ENCODE data around the gene ADAM19.

ADAM19 gene

DNA sequence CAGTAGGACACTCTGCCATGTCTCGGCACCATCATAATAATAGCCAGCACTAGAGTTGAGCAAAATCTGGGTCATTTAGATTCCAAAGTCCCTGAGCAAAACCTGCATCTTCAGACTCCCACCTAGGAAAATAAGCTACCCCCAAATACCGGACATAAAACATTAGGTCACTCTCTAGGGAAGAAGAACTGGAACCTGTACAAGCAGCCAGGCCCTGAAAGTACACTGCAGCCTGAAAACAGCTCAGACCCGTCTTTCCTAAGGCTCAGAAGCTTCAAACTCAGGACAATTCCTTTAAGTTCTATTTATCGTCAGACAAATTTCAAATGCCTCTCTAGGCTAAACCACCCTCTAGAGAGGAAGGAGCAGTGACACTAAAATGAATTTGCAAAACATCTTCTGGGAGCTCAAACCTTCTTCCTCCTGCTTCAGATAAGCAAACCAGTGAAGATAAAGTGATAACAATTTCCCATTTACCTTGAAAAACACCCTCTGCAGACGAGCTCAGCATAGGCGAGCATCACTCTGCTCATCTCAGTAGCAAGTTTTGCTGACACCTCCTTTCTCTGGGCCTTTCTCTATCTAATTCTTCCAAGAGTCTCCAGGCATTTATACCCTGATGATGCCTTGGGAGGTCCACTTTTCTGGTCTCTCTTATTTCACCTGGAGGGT lies 34.0 kb downstream of the ADAM19 start:
- no peak for DNase-seq

DNA sequence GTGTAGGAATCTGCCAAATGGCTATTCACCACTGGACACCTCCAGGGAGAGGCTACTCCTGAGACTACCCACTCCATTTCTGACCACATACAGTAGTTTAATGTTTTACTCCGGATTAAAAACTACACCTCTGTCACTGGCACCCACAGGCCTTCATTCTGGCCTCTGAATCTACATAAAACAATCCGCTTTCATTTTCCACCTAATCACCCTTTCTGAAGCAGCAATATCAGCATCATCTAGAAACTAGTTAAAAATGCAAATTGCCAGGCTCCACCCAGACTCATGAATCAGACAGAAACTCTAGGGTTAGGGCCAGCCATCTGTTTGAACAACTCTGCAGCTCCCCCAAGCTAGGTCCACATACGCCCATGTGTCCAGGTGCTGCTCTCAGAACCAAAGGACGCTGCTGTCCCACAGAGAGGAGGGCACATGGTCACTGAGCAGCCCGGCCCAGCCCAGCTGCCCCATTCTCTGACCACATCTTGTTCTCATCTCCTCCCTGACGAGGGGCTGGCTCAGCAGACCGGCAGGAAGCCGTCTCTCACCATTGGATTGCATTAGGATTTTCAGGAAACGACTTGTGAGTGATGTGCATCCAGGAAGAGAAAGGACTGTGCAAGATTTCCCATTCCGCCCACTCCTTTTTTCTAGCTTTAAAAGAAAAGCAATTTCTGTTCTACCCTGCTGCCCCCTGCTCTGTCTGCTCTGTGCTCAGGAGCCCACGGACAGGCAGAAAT lies 34.7 kb downstream of the ADAM19 start:
- no peak for DNase-seq

DNA sequence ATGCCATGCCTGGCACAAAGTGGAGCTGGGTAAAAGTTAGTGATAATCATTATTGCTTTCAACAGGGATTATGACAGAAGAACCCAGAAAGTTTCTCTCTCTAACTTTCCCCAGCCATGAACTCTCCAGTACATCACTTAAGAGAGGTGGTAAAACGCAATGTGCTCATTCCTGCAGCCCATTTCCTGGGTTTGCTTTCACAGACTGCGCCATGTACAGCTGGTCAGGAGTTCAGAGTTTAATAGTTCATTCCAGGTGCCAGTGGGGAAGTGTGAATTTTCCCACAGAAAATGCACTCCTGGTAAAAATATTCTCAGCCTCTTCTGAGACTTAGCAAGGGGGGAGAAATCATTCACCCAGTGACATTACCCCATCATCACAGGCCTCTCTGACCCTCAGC lies 35.5 kb downstream of the ADAM19 start:
- DNase-seq = no peak

DNA sequence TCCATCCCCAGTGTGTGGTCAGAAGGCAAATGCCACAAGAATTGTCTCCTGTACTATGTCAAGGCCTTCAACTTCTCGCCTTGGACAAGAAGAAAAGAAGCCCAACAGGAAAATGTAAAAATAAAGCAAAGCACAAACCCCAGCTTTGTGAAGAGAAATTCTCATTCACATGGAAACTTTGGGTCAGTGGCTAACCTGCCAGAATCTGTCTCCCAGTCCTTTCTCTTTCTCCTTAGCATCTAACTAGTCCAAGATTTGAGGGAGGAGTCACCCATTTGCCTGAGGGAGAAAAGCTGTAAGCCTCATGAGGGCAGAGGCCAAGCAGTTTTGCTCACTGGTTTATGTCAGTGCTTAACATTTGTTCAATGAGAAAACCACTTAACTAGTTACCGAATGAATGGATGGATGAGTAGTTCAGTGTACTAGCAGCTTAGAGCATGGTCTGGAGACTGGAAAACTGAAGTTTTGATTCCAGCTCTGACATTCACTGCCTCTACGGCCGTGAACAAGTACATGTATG lies 36.0 kb downstream of the ADAM19 start:
- DNase-seq = no peak

DNA sequence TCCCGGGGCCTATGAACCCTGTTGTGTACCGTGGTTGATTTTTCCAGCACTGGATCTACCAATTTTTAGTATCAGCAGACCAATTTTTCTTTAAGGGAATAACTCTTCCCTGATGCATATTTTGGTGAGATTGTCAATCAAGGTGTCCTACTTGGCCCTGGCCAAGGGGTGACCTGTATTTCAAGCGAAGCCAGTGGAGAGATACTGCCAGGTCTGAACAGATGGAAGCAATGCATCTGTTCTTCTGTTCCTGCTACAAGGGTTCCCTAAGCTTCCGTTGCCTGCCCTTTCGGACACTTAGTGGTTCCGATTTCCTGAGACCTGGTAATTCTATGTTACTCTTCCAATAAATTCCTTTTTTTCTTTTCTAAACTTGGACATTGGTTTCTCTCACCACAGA lies 37.3 kb downstream of the ADAM19 start:
- no peak for DNase-seq

DNA sequence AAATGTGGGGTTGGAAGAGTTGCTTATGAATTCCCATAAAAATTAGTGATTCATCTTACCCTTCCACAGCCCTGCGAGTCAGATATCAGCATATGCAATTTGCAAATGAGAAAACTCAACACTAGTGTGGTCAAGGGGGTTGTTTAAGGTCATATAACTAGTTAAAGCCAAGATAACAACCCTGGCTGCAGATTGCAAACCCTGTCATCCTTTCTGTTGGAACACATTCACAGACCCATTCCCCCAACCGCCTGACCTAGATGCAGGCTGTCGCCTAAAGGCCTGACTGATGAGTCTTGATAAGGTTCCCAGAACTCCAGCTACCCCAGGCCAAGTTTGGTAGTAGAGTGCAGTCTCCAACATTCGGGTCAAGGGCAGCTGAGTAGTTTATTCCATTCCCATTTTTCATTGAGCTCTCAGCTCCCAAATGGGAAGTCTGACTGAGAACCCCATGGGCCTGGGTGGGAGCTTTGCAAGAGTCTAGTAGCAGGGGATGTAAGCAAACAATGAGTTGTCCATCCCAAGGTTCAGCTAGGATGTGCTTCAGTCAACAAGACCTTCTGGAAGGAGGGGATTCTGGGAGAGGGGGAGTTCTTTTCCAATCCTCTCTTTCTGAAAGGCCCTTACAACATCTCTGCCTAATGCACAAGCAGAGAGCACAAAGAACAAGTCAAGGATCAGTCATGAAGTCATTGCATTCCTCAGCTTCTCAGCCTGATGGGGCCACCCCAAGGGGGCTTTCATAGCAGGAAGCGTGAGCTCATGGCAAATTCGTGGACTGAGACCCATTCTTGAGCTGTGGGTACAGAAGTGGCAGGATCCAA lies 40.3 kb downstream of the ADAM19 start:
- no peak for DNase-seq

DNA sequence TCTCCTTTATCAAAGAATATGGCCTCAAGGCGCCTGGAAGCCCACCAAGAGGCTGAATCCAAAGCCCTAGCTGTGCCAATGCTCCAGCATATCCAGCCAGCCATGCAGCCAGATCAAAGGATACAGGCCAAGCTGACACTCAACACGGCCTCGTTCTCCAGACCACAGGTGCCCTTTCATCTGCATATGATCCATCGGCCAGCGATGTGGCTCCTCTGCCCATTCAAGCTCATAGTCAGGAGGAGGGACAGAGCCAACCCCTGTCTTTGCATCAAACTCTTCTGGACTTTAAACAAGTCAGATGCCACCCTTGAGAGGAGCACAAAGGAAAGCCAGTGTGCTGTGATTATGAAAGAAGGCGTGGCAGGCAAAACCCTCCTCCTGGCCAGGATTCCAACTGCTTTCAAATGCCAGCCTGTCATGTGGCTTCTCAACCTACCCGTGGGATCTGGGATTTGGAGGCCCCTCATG lies 42.5 kb downstream of the ADAM19 start:
- no peak for DNase-seq

DNA sequence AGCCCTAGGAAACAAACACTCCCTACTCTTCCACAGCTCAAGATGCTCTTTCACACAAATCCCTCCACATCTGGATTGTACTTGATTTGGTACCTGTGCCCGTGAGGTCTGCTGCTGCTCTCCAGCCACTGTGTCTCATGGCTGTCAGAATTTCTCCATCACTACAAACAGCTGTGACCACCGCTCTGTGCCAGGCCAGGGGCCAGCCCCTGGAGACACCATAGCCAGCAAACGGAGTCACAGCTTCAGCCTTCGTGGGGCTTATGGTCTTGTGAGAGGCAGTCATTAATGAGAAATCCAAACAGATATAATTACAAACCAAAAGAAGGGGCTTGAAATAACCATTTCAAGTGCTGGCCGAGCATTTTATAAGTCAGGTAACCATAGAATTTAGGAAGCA lies 43.6 kb downstream of the ADAM19 start:
- no peak for DNase-seq

DNA sequence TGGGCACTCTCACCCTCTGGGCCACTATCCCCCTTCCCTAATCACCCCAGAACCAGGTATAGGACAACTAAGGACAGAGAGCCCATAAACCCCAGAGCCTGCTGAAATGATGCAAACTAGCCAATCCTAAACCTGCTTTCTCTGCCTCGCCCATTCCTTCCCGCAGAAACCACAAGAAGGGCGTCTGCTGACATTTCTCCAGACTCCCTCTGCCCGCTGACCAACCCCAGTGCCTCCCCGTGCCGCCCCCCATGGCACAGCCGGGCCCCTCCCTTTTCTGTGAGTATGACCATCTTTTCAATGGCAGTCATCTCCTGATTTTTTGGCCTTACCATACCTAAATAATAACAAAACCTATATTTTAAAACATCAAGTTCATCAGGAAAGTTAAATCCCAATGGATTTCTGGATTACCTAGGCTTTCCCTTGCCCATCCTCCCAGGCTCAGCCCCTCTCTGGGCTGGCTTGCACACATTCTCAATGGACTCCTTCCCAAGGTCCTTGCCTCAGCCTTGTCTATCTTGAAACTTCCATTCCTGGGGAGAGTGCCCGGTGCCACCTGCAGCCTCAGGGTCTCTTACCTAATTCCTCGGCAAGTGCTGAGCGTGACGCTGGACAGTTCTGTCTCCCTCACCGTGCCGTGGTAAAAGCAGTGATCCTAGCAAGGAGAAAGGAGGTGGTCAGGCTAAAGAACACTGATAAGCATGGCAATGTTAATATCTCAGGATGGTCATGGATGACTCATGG lies 45.2 kb downstream of the ADAM19 start:
- no peak for DNase-seq

DNA sequence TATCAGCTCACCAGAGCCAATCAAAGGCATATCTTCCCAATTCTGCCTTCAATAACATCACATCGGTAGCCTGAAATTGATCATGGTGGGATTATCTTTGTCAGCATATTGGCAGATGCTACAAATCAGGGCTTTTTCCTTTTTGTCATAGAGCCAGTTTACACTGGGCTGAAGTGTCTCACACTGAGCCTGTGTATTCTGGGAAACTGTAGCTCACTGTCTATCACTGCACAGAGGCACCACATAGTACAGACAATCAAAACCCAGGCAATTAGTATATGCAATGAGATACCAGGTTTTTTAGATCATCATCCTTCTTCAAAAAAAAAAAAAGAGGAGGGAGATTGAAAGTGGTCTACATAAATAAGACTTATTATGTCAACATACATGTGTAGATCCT lies 46.6 kb downstream of the ADAM19 start:
- DNase-seq = no peak

DNA sequence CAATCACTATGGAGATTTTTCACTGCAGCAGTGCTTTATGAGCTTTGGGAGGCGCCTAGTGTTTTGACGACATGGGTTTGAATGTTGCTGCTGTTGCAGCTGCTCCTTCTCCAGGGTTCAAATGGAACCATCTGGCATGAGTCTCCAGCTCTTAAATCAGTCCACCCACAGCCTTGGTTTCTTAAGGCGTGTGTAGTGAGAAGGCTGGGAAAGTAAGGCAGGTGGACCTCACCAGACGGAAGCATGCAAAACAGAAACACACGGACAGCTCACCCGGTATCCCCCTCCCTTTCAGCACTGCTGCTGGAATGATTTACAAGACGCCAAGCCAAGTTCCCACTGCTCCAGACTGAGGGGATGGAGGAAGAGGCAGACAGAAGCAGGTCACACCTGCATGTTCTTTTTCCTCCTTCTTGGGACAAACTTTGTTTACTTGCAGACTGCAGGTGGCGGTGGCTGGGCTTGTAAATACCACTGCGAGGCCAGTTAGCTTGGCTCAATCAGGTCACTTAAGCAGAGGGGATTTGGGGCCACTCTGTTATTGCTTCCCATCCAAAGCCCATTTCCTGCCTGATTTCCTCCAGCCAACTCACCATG lies 47.4 kb downstream of the ADAM19 start:
- DNase-seq = no peak

DNA sequence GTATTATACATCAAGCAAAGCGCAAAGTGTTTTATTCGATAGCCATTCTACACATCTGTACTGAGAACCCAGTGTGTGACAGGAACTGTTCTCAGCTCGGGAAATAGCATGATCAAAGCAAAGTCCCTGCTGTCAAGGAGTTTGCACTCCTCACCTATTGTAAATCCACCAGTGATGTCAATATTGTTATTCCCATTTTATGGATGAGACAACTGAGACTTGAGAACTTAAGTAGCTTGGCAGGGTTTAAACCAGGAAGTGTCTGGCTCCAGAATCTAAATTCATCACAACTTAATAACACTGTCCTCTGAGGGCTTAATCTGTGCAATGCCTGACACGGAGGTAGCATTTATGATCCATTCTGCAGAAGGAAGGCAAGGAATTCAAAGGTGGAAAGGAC lies 50.7 kb downstream of the ADAM19 start:
- DNase-seq = no peak

DNA sequence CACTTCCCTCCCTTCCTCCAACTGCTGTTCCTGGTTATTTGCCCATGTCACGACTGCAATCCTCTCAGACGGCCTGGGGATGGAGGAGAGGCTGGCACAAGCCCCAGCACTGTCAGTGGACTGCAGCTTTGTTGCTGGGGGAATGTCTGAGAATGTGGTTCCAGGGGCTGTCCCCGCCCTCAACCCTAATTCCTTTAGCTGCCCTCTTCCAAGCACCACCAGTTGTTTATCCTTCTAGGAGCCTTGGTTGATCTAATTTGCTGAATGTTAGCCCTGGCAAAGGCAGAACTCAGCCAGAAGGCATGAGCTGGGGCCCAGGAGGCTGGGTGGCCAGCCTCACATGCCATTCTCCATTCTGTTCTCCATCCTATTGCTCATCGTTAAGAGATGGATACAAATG lies 51.6 kb downstream of the ADAM19 start:
- no peak for DNase-seq

DNA sequence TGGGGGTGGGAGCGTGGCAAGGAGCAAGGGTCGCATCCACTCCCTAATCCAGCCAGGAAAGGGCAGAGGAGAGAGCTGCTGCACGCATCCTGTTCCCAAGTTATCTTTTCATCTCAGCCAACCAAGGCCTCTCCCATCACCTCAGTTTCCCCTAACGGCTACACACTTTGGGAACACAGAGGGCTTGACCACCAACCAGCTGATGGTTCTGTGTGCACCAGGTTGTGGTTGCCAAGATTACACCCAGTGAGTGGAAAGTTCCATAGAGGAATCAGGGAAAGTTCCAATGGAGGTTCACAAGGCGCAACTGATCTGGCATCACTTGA lies 53.9 kb downstream of the ADAM19 start:
- no peak for DNase-seq

DNA sequence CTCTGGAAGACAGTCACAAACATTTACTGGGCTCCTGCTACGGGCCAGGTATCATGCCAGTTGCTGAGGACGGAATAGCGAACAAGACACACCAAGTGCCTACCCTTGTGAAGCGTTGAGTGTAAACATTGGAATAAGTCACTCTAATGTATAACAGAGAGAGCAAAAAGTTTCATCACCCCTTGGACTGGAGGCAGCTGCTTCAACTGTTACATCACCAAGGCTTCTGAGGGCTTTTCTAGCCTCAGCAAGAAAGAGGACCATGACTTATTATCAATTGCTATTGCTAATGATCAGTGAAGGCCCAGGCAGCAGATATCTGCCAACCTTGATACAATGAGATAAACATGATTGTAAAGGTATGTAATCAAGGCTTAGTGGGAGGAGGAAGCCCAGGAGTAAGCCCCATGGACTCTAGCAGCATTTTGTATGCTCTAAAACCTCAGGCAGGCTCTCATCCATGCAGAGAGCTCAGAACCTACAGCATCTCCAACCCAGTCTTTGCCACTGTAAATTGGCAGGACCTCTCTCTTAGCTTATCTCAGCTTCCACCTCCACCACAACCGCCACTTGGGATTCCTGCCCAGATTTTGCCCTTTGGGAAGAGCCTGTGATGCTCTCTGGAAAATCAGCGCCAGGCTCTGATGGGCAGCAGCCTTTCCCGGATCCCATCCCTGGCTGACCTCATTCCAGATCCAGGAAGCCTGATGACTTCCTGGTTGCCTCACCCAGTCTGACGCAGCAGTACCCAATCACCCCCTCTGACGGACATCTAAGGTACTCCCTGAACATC lies 54.5 kb downstream of the ADAM19 start:
- DNase-seq = no peak

DNA sequence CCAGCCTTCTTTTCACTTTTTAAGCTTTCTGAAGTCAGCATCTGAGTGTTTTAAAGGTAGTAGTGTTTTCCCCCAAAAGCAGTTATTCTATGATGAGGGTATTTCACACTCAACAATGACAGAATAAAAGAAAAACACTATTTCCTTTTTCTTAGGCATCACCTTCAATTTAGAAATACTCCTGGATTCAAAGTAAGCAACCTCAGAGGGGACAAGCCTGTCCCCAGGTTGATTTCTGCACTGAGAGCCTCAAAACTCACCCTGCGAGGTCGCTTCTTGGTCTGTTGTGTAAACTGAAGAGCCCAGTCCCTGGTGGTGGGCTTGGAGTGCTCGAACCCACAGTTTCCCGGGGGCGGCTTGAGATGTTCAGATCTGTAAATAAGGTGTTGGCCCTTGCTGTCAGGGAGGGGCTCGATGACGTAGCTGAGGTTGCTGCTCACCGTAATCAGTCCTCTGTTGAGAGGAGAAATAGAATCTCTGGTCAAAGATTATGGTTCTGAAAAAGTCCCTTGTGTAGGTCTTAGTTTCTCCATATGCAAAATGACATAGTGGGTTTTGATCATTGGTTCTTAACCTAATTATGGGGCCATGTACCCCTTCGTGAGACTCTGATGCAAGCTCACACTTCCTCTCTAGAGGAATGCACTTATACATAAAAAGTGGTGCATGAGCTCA lies 55.9 kb downstream of the ADAM19 start:
- DNase-seq = no peak

DNA sequence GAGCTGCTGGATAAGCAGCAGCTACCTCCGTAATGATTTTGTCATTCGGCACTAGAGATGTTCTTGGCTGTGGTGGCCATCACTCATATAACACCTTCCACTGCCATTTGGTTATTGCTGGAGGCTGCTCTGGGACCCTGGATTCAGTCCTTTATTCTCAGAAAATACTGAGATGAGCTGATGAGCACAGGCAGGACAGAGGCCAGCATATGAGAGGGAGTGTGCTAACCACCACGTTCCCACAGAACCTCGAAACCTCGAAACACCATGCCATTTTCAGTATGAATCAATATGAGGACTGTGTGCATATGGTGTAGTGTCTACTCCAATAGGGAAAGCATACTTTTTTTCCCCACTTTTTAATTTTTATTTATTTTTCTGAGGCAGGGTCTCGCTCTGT lies 56.6 kb downstream of the ADAM19 start:
- DNase-seq = no peak

DNA sequence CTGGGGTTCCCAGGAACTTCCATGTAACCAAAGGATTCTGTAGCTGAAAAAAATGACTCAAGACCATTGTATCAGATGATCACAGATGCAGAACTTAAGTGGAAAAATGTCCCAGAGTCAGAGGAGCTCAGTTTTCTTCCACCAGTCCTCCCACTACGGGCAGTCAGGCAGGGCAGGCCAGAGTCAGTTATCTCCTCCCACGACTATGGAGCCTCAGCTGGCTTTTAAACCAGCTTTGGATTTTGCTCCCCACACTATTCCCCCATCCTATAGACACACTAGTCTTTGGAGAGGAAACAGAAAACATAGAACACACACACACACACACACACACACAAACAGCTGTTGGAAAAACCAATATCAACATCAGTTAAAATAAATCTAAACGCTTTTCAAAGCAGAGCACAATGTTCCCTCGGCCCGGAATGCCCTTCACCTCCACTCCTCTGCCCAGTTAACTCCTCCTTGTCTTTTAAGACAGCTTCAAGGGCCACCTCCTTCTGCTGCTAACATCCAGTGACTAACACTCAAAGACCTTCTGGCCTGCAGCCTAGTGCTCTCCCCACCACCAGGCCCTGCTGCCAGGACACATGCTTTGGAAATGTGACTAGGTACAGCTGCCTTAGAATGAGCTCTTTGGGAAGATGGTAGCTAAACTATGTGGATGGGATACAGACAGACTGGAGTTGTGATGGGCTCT lies 58.8 kb downstream of the ADAM19 start:
- DNase-seq = no peak

DNA sequence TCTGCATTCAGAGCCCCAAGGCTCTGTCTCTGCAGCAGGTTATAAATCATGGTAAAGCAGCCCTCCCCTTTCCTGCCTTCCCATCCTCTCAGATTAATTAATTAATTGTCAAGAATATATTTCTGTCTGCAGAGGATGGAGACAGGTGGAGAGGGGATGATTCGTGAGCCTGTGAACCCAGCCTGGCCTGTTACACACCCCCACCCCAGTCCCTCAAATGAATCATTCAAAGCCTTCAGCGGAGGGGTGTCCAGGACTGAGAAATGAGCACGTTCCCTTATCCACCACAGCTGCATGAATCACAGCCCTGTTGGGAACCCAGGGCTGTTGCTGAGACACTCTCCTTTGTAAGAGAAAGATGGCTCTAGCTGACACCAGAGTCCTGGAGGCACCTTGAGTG lies 59.6 kb downstream of the ADAM19 start:
- DNase-seq = no peak

DNA sequence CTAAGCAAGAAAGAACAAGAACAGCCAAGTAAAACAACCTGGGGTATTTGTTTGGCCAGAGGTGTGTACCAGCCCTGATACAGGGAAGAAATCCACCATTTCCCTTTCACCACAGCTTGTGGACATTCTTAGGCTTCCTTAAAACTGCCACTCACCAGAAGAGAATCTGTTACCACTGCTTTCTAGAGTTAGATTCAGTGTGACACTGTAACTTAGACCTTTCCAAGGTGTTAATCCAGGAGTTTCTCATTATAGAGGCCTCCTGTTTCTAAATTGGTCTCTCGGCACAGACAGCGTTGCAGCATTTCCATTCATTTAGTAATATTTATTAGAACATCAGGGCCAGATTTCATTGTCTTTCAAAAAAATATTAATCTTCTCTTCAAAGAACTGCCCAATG lies 60.6 kb downstream of the ADAM19 start:
- no peak for DNase-seq

DNA sequence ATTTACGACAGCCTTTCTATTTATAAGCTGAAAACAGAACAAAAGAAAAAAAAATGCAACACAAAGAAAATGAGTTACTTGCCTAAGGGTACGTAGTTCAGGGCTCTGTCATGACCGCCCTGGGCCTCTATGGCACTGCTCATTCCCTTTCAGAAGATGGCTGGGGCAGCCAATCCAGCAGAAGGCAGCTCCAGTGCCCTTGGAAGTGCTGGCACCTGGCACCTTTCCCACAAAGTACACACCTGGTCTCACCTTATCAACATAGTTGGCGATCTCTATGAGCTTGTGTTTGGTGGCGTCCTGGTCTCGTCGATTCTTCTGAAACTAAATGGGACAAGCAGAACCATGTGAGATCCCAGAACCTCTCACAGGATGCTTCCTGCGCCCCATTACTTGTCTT lies 62.4 kb downstream of the ADAM19 start:
- no peak for DNase-seq

All from NCI-H510A treated with DMSO at 0.1 percent for 48 hours (cell line).